ENCODE measurements around the gene UPK3A. TPM values are rescaled to one million over a fixed set of nuclear protein-coding genes. Genes with fewer than 3 reads are reported as not detected.

UPK3A gene
- total and polyA plus RNA-seq, 2 of the 13 experiments (the other 11 are each of a cell fraction or from before 2014, with no cell fraction given), result 10.5 to 13.8 TPM

DNA sequence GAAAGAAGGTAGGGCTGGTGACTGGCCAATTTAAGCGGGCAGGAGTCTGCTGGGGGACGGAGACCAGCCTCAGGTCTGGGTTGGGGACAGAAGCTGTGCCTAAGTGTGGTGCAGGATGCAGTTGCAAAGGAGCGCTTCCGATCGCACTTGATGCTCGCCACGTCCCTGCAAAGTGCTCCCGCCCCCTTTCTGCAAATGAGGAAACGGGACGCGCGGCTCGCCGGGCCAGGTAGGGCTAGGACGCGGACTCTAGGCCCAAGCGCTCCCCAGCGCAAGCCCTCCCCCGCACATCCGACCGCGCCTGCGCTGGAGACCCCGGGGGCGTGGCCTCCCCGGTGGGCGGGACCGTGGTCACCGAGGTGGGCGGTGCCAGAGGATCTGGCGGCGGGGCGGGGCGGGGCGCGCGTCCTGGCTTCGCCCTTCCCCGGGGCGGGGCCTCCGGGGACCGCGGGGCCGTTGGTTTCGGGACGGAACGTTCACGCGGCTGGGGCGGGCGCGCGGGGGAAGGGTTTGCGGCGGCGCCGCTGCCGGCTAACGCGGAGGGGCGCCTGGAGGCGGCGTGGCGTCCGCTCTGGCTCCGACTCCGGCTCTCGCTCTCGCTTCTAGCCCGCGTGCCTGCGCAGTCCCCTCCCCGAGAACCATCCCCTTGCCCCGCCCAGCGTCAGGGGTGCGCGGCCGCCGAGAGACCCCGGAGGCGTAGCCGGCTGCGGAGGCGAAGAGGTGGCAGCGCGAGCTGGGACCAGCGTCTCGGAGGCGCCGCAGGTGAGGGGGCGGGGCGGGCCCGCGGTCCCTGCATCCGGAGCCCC lies 24.9 kb downstream of the UPK3A start, which contains the start of gene FAM118A (continued):
- TF ChIP-seq, protein P1, sequence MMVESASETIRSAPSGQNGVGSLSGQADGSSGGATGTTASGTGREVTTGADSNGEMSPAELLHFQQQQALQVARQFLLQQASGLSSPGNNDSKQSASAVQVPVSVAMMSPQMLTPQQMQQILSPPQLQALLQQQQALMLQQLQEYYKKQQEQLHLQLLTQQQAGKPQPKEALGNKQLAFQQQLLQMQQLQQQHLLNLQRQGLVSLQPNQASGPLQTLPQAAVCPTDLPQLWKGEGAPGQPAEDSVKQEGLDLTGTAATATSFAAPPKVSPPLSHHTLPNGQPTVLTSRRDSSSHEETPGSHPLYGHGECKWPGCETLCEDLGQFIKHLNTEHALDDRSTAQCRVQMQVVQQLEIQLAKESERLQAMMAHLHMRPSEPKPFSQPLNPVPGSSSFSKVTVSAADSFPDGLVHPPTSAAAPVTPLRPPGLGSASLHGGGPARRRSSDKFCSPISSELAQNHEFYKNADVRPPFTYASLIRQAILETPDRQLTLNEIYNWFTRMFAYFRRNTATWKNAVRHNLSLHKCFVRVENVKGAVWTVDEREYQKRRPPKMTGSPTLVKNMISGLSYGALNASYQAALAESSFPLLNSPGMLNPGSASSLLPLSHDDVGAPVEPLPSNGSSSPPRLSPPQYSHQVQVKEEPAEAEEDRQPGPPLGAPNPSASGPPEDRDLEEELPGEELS (CRISPR knock-in tag; IDR thresholded peaks at IDR 0.05), result peak; percentile 31; the same call in 1 of the 2 replicates
- TF ChIP-seq TAF1 (CRISPR knock-in tag; IDR thresholded peaks at IDR 0.05) (peak; percentile 76), TEAD2 (CRISPR knock-in tag; IDR thresholded peaks at IDR 0.05) (no peak), SALL2 (CRISPR knock-in tag; IDR thresholded peaks at IDR 0.05) (peak; percentile 84), ZFP62 (CRISPR knock-in tag; IDR thresholded peaks at IDR 0.05) (0 out of 2 replicates have a peak, but pooled peaks have one; percentile 69), EP300 (IDR thresholded peaks at IDR 0.05; ENCODE audit: low read depth in 2 of 2, low read length in 2 of 2) (no peak; a peak in 1 of 4 replicates), EP300 (CRISPR knock-in tag; IDR thresholded peaks at IDR 0.05; ENCODE audit: borderline replicate concordance) (no peak), MZF1 (CRISPR knock-in tag; IDR thresholded peaks at IDR 0.05; ENCODE audit: borderline replicate concordance) (no peak), MED1 (CRISPR knock-in tag; IDR thresholded peaks at IDR 0.05) (peak; percentile 69), ZNF34 (CRISPR knock-in tag; IDR thresholded peaks at IDR 0.05; ENCODE audit: borderline replicate concordance) (peak; percentile 10; the same call in 1 of the 2 replicates), ZNF816 (CRISPR knock-in tag; IDR thresholded peaks at IDR 0.05; ENCODE audit: borderline replicate concordance) (no peak), ZNF468 (CRISPR knock-in tag; IDR thresholded peaks at IDR 0.05) (no peak), ZNF44 (CRISPR knock-in tag; IDR thresholded peaks at IDR 0.05) (no peak), ZNF615 (CRISPR knock-in tag; IDR thresholded peaks at IDR 0.05; ENCODE audit: borderline replicate concordance) (no peak), KDM2A (CRISPR knock-in tag; IDR thresholded peaks at IDR 0.05; ENCODE audit: borderline replicate concordance, low read depth) (peak; percentile 76), FOSL1 (CRISPR knock-in tag; IDR thresholded peaks at IDR 0.05; ENCODE audit: borderline replicate concordance) (no peak), NPAS2 (CRISPR knock-in tag; IDR thresholded peaks at IDR 0.05; ENCODE audit: borderline replicate concordance) (no peak), ZNF432 (CRISPR knock-in tag; IDR thresholded peaks at IDR 0.05; ENCODE audit: borderline replicate concordance) (no peak), GABPA (IDR thresholded peaks at IDR 0.05; ENCODE audit: low read depth, low read length) (peak; percentile 73), GABPA (CRISPR knock-in tag; IDR thresholded peaks at IDR 0.05; ENCODE audit: low read depth) (peak; percentile 66; the same call in 1 of the 2 replicates)
- TF ChIP-seq, protein P2, sequence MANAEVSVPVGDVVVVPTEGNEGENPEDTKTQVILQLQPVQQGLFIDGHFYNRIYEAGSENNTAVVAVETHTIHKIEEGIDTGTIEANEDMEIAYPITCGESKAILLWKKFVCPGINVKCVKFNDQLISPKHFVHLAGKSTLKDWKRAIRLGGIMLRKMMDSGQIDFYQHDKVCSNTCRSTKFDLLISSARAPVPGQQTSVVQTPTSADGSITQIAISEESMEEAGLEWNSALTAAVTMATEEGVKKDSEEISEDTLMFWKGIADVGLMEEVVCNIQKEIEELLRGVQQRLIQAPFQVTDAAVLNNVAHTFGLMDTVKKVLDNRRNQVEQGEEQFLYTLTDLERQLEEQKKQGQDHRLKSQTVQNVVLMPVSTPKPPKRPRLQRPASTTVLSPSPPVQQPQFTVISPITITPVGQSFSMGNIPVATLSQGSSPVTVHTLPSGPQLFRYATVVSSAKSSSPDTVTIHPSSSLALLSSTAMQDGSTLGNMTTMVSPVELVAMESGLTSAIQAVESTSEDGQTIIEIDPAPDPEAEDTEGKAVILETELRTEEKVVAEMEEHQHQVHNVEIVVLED (CRISPR knock-in tag; IDR thresholded peaks at IDR 0.05; ENCODE audit: borderline replicate concordance), result peak; percentile 67; the same call in 1 of the 2 replicates
- TF ChIP-seq, protein P3, sequence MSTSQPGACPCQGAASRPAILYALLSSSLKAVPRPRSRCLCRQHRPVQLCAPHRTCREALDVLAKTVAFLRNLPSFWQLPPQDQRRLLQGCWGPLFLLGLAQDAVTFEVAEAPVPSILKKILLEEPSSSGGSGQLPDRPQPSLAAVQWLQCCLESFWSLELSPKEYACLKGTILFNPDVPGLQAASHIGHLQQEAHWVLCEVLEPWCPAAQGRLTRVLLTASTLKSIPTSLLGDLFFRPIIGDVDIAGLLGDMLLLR (CRISPR knock-in tag; IDR thresholded peaks at IDR 0.05), result peak; percentile 79; the same call in 1 of the 2 replicates
- TF ChIP-seq, protein P4, sequence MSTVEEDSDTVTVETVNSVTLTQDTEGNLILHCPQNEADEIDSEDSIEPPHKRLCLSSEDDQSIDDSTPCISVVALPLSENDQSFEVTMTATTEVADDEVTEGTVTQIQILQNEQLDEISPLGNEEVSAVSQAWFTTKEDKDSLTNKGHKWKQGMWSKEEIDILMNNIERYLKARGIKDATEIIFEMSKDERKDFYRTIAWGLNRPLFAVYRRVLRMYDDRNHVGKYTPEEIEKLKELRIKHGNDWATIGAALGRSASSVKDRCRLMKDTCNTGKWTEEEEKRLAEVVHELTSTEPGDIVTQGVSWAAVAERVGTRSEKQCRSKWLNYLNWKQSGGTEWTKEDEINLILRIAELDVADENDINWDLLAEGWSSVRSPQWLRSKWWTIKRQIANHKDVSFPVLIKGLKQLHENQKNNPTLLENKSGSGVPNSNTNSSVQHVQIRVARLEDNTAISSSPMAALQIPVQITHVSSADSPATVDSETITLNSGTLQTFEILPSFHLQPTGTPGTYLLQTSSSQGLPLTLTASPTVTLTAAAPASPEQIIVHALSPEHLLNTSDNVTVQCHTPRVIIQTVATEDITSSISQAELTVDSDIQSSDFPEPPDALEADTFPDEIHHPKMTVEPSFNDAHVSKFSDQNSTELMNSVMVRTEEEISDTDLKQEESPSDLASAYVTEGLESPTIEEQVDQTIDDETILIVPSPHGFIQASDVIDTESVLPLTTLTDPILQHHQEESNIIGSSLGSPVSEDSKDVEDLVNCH (CRISPR knock-in tag; IDR thresholded peaks at IDR 0.05), result no peak
